Gastrocnemius medialis (tissue), 4 donors: ENCODE measurements around the gene DISP2. TPM values are rescaled to one million over a fixed set of nuclear protein-coding genes. Genes with fewer than 3 reads are reported as not detected.

Source experiments
- ATAC-seq, 2 donors: fragments of 150-250 bp; one replicate each; pipeline ENCODE4 v1.9.1; 2016
- DNase-seq, 2 donors: peaks; one replicate each; pipeline ENCODE4 v3.0.0-alpha.2; 2019
- H3K27ac ChIP-seq, 4 donors: fragments of 200-600 bp; sonication (generic); 1 replicate in 1 of 4; 2 replicates in 3 of 4; pipeline ENCODE4 v1.5.1; 2016 to 2018; ENCODE audit warnings: mild to moderate bottlenecking in 2 of 4, moderate library complexity in 1 of 4
- H3K27me3 ChIP-seq, 3 donors: fragments of 200-600 bp; sonication (generic) in 2 of 3; 1 replicate in 1 of 3; 2 replicates in 2 of 3; pipeline versions ENCODE4 v1.5.1 to v1.6.0; 2016 to 2019; ENCODE audit warnings: mild to moderate bottlenecking in 1 of 3, moderate library complexity in 1 of 3
- H3K36me3 ChIP-seq, 2 donors: fragments of 200-600 bp; sonication (generic) in 1 of 2; one replicate each; pipeline ENCODE4 v1.5.1; 2017 to 2018
- H3K4me1 ChIP-seq, 2 donors: fragments of 200-600 bp; sonication (generic) in 1 of 2; one replicate each; pipeline ENCODE4 v1.5.1; 2016 to 2017; ENCODE audit warnings: mild to moderate bottlenecking in 2 of 2
- H3K4me3 ChIP-seq, 4 donors: fragments of 200-600 bp; sonication (generic) in 3 of 4; 1 replicate in 1 of 4; 2 replicates in 3 of 4; pipeline ENCODE4 v1.5.1; 2016 to 2019; ENCODE audit warnings: mild to moderate bottlenecking in 2 of 4
- H3K9me3 ChIP-seq, 3 donors: fragments of 200-600 bp; sonication (generic) in 2 of 3; 1 replicate in 1 of 3; 2 replicates in 2 of 3; pipeline ENCODE4 v1.5.1; 2016 to 2019
- POLR2A ChIP-seq, 2 donors: fragments of 450-650 bp; IDR thresholded peaks; one replicate each; pipeline ENCODE4 v1.6.1; 2017; ENCODE audit warnings: antibody characterized with exemption in 2 of 2, mild to moderate bottlenecking in 2 of 2, moderate library complexity in 2 of 2
- in situ Hi-C, 4 donors: fragments of 200-750 bp; cut with MboI; loops; one replicate each; pipeline versions ENCODE4 v1.15.0 to v1.8.0; 2017; ENCODE audit warnings: low sequenced_read_pairs in 4 of 4
- intact Hi-C: fragments of 100-400 bp; cut with DNase I; formaldehyde crosslinking; loops from one replicate; pipeline ENCODE4 v1.15.1; 2023; ENCODE audit warnings: low total_unique reads
- total RNA-seq, 4 donors: library from RNA; depleted of rRNA; stranded (reverse); fragments of >200 nt; gene quantifications; one replicate each; pipeline versions ENCODE4 v1.1.0 to v1.2.3, GENCODE V29; 2016
- TF ChIP-seq, protein P1 (sequence below), 5 experiments: fragments of 450-650 bp in 3 of 5; fragments of 200-600 bp in 2 of 5; sonication (generic) in 2 of 5; IDR thresholded peaks in 4 of 5; conservative IDR thresholded peaks in 1 of 5; 1 replicate in 4 of 5; 2 replicates in 1 of 5; pipeline ENCODE4 v1.5.1; 2016 to 2019; ENCODE audit warnings: antibody characterized with exemption in 5 of 5, mild to moderate bottlenecking in 3 of 5, moderate library complexity in 3 of 5

DISP2 gene
- total RNA-seq, 4 donors from 2014 or later, result 0.02 to 0.12 (median 0.06) TPM

DNA sequence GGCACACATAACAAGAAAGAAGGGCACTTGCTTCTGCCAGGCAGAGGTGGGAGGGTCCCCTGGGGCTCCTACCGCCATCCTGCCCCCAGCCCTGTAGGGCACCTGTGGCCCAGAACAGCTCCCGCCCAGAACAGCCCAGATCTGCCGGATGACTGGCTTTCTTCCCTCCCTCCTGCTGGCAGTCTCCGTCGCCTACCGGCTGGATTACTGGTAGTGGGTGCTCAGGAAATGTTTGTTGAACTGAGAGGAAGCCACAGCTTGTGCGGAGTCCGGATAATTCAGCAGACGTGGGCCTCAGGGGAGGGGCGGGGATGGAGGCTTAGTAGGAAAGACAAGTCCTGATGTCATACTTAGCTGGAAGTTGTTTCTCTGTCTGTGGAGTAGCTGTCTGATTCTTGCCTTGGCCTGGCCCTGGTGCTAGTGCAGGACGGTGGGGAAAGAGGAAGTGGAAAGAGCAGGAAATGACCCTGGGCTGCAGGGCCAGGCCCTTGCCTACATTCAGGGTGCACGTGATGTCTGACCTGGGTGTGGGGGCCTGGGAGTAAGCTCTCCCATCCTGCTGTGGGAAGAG, 24.0 kb upstream of the DISP2 start:
- Histone ChIP-seq H3K9me3 (no peaks in the 10 kb centered on the region), H3K36me3 (peaks cover 0 to 18% of the 10 kb centered on the region in 2 donors), H3K4me1 (peaks cover 50 to 62% of the 10 kb centered on the region in 2 donors), H3K27me3 (no peaks in the 10 kb centered on the region), H3K27ac (peak overlapping the region; percentile 58 to 99 (median 98)), H3K4me3 (no peak overlapping the region)
- DNase-seq (peak; percentile 30 to 52), ATAC-seq (peak in 1 of 2 donors; percentile 33)
- TF ChIP-seq, protein P1, sequence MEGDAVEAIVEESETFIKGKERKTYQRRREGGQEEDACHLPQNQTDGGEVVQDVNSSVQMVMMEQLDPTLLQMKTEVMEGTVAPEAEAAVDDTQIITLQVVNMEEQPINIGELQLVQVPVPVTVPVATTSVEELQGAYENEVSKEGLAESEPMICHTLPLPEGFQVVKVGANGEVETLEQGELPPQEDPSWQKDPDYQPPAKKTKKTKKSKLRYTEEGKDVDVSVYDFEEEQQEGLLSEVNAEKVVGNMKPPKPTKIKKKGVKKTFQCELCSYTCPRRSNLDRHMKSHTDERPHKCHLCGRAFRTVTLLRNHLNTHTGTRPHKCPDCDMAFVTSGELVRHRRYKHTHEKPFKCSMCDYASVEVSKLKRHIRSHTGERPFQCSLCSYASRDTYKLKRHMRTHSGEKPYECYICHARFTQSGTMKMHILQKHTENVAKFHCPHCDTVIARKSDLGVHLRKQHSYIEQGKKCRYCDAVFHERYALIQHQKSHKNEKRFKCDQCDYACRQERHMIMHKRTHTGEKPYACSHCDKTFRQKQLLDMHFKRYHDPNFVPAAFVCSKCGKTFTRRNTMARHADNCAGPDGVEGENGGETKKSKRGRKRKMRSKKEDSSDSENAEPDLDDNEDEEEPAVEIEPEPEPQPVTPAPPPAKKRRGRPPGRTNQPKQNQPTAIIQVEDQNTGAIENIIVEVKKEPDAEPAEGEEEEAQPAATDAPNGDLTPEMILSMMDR (IDR thresholded peaks at IDR 0.05 in 4 of 5, conservative IDR thresholded peaks at IDR 0.05 in 1 of 5), result no peak
- no peak for TF ChIP-seq POLR2A (IDR thresholded peaks at IDR 0.05)
- in situ Hi-C loops (no loop called here), intact Hi-C loops (no loop called here)

DNA sequence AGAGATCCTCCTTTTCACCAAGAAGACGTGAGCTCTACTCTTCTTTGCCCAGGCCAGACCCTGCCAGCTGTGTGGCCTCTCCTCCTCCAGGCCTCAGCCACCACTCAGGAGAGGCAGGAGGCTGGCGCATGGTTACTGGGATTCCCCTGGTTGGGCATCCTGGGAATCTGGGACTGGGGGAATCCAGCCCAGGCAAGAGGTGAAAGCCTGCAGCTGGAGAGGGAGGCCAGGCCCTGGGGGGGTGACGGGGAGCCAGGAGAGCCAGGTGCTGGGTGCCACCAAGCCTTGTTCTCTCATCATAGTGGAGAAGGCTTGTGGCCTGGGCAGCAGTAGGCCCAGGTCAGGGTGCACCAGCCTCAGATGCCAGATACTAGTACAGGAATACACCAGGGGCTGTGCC, 23.5 kb upstream of the DISP2 start:
- in situ Hi-C loops, result no loop called here
- H3K27me3 ChIP-seq, result no peaks in the 10 kb centered on the region
- H3K4me3 ChIP-seq, result no peak overlapping the region
- intact Hi-C loops, result no loop called here
- ATAC-seq (no peak), DNase-seq (no peak)
- TF ChIP-seq, protein P1 (IDR thresholded peaks at IDR 0.05 in 4 of 5, conservative IDR thresholded peaks at IDR 0.05 in 1 of 5), result no peak
- no peak for TF ChIP-seq POLR2A (IDR thresholded peaks at IDR 0.05)
- peaks cover 55 to 68% of the 10 kb centered on the region in 2 donors for H3K4me1 ChIP-seq
- peak overlapping the region; percentile 58 to 99 (median 98) for H3K27ac ChIP-seq
- H3K9me3 ChIP-seq, result no peaks in the 10 kb centered on the region
- H3K36me3 ChIP-seq, result peaks cover 0 to 18% of the 10 kb centered on the region in 2 donors

DNA sequence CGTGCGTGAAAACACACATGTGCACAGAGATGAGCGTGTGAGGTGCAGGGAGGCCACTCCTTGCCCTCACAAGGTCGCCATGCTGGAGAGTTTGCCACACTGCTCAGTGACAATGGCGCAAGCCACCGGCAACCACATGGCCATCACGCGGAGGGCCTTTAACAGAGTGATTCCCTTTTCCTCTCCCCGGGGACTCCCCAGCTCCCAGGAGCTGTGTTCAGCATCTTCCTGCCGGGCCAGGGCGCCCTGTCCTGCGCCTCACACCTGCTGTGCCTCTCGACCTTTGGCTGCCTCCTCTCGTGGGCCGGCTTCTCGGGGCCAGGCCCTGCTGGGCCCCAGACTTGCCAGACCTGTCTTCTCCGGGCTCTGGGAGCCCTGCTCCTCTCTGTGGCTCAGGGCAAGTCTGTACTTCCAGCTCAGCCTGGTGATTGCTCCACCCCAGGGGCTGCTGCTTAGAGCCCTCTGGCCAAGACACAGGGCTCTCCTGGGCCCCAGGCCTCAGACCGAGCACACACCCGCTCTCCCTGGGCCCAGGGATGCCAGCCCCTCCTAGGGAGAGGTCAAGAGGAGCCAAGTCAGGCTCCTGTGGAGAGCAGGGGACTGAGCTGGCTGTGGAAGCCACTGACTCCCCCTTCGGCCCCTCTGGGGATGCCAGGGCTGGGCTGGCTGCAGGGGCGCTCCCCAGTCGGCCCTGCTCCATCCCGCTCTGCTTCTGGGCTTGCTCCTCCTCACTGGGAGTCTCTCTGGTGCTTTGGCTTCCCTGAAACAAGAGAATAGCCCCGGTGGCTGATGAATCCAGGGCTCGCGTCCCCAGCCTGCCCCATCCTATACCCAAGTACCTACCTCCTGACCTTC, 22.9 kb upstream of the DISP2 start:
- H3K36me3 ChIP-seq, result peaks cover 0 to 18% of the 10 kb centered on the region in 2 donors
- H3K4me1 ChIP-seq, result peaks cover 60 to 74% of the 10 kb centered on the region in 2 donors
- TF ChIP-seq, protein P1 (IDR thresholded peaks at IDR 0.05 in 4 of 5, conservative IDR thresholded peaks at IDR 0.05 in 1 of 5), result no peak
- TF ChIP-seq POLR2A (IDR thresholded peaks at IDR 0.05), result no peak
- H3K27ac ChIP-seq, result peak overlapping the region; percentile 58 to 99 (median 98)
- no peak for ATAC-seq
- H3K9me3 ChIP-seq, result no peaks in the 10 kb centered on the region
- intact Hi-C loops, result no loop called here
- no peaks in the 10 kb centered on the region for H3K27me3 ChIP-seq
- in situ Hi-C loops, result no loop called here
- no peak overlapping the region for H3K4me3 ChIP-seq
- peak in 1 of 2 donors; percentile 44 for DNase-seq

DNA sequence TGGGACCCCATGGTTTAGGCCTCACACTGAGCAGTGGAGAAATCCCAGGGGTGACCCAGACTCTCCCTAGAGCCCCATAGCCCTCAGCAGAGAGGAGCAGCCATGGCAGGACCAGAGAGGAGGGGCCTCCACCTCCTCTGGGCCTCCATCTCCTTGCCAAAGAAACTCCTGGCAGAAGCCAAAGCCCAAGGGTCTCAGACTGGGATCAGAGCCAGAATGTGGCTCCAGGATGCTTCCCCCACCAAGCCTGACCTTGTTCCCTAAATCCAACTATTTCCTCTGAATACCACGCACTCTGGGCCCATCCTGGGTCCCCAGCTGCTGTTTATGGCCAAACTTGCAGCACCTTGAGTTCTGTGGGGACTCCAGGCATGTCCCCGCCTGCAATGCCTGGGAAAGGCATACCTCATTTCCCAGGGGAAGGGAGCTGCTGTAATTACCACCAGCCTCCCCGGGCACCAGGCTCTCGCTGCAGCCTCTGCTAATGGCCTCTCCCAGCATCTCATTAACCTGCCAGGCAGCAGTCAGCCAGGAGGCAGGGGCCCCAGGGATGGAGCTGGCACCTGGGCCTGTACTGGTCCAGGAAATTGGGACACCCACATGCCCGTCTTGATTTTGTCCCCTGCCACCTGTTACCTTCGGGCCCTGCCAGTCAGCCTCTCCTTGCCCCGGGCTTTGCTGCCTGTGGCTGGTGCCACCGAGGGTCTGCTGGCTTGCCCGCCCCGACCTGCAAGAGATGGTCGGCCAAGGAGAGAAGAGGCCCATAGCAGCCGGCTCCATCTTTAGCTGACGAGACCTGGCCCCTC, 21.9 kb upstream of the DISP2 start:
- H3K27ac ChIP-seq, result peak overlapping the region; percentile 98 to 100 (median 99)
- peaks cover 62 to 82% of the 10 kb centered on the region in 2 donors for H3K4me1 ChIP-seq
- H3K4me3 ChIP-seq, result no peak overlapping the region
- intact Hi-C loops, result no loop called here
- no peaks in the 10 kb centered on the region for H3K27me3 ChIP-seq
- in situ Hi-C loops, result no loop called here
- no peak for ATAC-seq
- TF ChIP-seq POLR2A (IDR thresholded peaks at IDR 0.05), result no peak
- TF ChIP-seq, protein P1 (IDR thresholded peaks at IDR 0.05 in 4 of 5, conservative IDR thresholded peaks at IDR 0.05 in 1 of 5), result no peak
- H3K9me3 ChIP-seq, result no peaks in the 10 kb centered on the region
- no peak for DNase-seq
- H3K36me3 ChIP-seq, result peaks cover 0 to 18% of the 10 kb centered on the region in 2 donors
